NB4 (cell line): ENCODE measurements around the gene CRIP2.

Source experiments
- DNase-seq: peaks from one replicate; pipeline ENCODE4 v3.0.0; 2010; ENCODE audit warnings: low read depth
- H3K4me3 ChIP-seq: one replicate; pipeline ENCODE4 v1.5.1; 2011; ENCODE audit warnings: mild to moderate bottlenecking, low read depth, low read length, moderate library complexity
- MYC ChIP-seq: IDR thresholded peaks from 2 replicates; pipeline ENCODE4 v1.6.1; 2011; ENCODE audit warnings: low read depth, low read length
- POLR2A ChIP-seq: IDR thresholded peaks from 2 replicates; pipeline ENCODE4 v1.6.1; 2011; ENCODE audit warnings: mild to moderate bottlenecking; ENCODE audit not compliant: insufficient read length; ENCODE audit errors: extremely low read depth
- TF ChIP-seq, protein P1 (sequence below): IDR thresholded peaks from one replicate; pipeline ENCODE4 v1.5.1; 2012; ENCODE audit warnings: low read depth, low read length
- TF ChIP-seq, protein P2 (sequence below): IDR thresholded peaks from 2 replicates; pipeline ENCODE4 v1.6.1; 2011; ENCODE audit warnings: low read depth, low read length

Gene CRIP2

DNA sequence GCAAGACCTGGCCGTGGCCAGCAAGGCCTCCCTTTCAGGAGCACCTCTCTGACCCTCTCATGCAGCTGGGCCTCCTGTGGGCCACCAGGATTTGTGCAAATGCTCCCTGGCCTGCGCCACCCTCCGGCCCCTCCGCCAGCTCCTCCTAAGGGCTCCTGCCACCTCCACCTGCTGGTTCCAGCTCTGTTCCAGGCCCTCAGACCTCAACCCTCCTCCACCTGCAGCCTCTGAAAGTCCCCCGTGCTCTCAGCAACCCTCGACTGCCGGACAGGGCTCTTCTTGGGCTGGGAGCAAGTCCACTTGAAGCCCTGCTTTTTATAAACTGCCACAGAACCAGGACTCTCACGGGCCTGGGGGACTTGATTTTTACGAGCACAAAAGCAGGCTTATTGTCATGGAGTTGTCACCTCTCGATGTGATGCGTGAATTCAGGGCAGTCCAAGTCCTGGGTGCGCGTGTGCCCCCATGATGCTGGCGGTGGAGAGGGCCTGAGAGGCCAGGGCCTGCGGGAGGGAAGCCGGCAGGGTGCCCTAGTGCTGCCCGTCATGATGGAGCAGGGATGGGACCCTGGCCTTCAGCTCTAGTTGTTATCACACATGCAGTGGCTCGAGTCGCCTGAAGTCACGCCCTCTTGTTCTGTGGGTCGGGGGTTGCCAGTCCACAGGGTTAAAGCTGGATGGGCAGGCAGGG lies 25.6 kb downstream of the CRIP2 start:
- no peak overlapping the region for H3K4me3 ChIP-seq
- TF ChIP-seq, protein P1, sequence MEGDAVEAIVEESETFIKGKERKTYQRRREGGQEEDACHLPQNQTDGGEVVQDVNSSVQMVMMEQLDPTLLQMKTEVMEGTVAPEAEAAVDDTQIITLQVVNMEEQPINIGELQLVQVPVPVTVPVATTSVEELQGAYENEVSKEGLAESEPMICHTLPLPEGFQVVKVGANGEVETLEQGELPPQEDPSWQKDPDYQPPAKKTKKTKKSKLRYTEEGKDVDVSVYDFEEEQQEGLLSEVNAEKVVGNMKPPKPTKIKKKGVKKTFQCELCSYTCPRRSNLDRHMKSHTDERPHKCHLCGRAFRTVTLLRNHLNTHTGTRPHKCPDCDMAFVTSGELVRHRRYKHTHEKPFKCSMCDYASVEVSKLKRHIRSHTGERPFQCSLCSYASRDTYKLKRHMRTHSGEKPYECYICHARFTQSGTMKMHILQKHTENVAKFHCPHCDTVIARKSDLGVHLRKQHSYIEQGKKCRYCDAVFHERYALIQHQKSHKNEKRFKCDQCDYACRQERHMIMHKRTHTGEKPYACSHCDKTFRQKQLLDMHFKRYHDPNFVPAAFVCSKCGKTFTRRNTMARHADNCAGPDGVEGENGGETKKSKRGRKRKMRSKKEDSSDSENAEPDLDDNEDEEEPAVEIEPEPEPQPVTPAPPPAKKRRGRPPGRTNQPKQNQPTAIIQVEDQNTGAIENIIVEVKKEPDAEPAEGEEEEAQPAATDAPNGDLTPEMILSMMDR: no peak
- TF ChIP-seq, protein P2, sequence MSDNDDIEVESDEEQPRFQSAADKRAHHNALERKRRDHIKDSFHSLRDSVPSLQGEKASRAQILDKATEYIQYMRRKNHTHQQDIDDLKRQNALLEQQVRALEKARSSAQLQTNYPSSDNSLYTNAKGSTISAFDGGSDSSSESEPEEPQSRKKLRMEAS: no peak
- DNase-seq: no peak

DNA sequence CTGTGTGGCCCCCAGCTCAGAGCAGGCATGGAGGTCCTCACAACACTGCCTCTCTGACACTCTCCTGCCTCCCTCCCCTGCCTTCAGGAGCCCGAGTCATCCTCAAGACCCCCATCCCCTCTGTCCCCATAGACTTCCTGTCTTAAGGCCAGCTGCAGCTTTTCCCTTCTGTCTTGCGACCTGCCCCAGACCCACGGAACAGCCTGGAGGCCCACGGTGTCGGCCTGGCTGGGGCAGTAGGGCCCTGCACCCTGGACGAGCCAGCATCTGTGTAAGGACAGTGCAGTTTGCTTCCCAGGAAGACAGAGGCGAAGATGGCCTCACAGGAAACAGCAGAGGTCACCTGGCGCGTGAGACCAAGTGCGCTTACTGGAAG lies 26.1 kb downstream of the CRIP2 start:
- no peak overlapping the region for H3K4me3 ChIP-seq
- TF ChIP-seq, protein P1: no peak
- TF ChIP-seq POLR2A (no peak), MYC (no peak)
- TF ChIP-seq, protein P2: no peak
- peak; percentile 9 for DNase-seq

- TF ChIP-seq, protein P1: no peak
- no peak for TF ChIP-seq POLR2A
- no peak for TF ChIP-seq MYC
- TF ChIP-seq, protein P2: no peak
- peak; percentile 8 for DNase-seq
- H3K4me3 ChIP-seq: no peak overlapping the region
These were observed 27.1 kb downstream of the CRIP2 start for GRCh38 chr14:105501504-105502291.

GRCh38 chr14:105502446-105503295 lies 28.1 kb downstream of the CRIP2 start:
- TF ChIP-seq POLR2A (no peak), MYC (no peak)
- TF ChIP-seq, protein P1: no peak
- TF ChIP-seq, protein P2: no peak
- no peak overlapping the region for H3K4me3 ChIP-seq
- DNase-seq: no peak

DNA sequence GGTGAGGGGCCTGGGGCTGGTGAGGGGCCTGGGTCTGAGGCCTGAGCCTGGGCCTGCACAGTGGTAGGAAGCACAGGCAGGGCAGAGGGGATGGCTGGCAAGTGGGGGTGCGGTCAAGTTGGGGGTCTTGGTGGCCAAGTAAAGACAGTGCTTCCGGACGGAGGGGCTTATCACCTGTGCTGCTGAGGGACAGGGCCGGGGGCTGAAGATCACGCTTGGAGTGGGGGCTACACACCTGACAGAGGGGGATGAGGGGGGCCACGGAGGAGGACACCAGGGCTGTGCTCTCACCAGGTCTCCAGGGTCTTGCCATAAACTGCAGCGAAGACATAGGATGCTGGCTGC lies 28.6 kb downstream of the CRIP2 start:
- no peak overlapping the region for H3K4me3 ChIP-seq
- TF ChIP-seq, protein P2: no peak
- TF ChIP-seq, protein P1: no peak
- no peak for TF ChIP-seq POLR2A
- TF ChIP-seq MYC: no peak
- no peak for DNase-seq
